Neural progenitor cell (in vitro differentiated cells): Measurements from ENCODE around the gene UVSSA. TPM values are rescaled to one million over a fixed set of nuclear protein-coding genes. Genes with fewer than 3 reads are reported as not detected.

ENCODE experiments used
- DNase-seq: peaks from one replicate; pipeline ENCODE4 v3.0.0-alpha.2; 2016; ENCODE audit warnings: low spot score
- H2AFZ ChIP-seq: fragments of 200-600 bp; sonication (generic); replicated peaks from 2 replicates; pipeline ENCODE4 v1.6.1; 2016; ENCODE audit warnings: antibody characterized with exemption
- H3F3A ChIP-seq: fragments of 200-600 bp; sonication (generic); 2 replicates; pipeline ENCODE4 v1.6.1; 2016; ENCODE audit warnings: antibody characterized with exemption, low read depth
- H3K27ac ChIP-seq: fragments of 200-600 bp; sonication (generic); 2 replicates; pipeline ENCODE4 v1.5.1; 2016; ENCODE audit warnings: mild to moderate bottlenecking
- H3K27me3 ChIP-seq: fragments of 200-600 bp; sonication (generic); 2 replicates; pipeline ENCODE4 v1.6.1; 2016; ENCODE audit warnings: mild to moderate bottlenecking, moderate library complexity
- H3K36me3 ChIP-seq: fragments of 200-600 bp; sonication (generic); 2 replicates; pipeline ENCODE4 v1.5.1; 2016
- H3K4me1 ChIP-seq: fragments of 200-600 bp; sonication (generic); 2 replicates; pipeline ENCODE4 v1.6.1; 2016; ENCODE audit warnings: mixed run types
- H3K4me2 ChIP-seq: fragments of 200-600 bp; sonication (generic); 2 replicates; pipeline ENCODE4 v1.6.1; 2016
- H3K4me3 ChIP-seq: fragments of 200-600 bp; sonication (generic); 2 replicates; pipeline ENCODE4 v1.5.1; 2016
- H3K79me2 ChIP-seq: fragments of 200-600 bp; sonication (generic); 2 replicates; pipeline ENCODE4 v1.6.1; 2016; ENCODE audit warnings: low read depth
- H3K9ac ChIP-seq: fragments of 200-600 bp; sonication (generic); 2 replicates; pipeline ENCODE4 v1.6.1; 2016
- H3K9me3 ChIP-seq: fragments of 200-600 bp; sonication (generic); 2 replicates; pipeline ENCODE4 v1.5.1; 2016; ENCODE audit warnings: low read depth
- H4K20me1 ChIP-seq: fragments of 200-600 bp; sonication (generic); 2 replicates; pipeline ENCODE4 v1.6.1; 2016; ENCODE audit warnings: low read depth
- H3K27ac Mint-ChIP-seq: 3 replicates; pipeline ENCODE4 v1.8.0; 2021; ENCODE audit warnings: mixed read lengths
- H3K27me3 Mint-ChIP-seq: 2 replicates; pipeline ENCODE4 v1.8.0; 2022; ENCODE audit warnings: low read depth, mild to moderate bottlenecking, inconsistent platforms, moderate library complexity, mixed read lengths; ENCODE audit not compliant: insufficient read depth
- H3K36me3 Mint-ChIP-seq: 3 replicates; pipeline ENCODE4 v1.8.0; 2021; ENCODE audit warnings: mixed read lengths
- H3K4me1 Mint-ChIP-seq: 3 replicates; pipeline ENCODE4 v1.8.0; 2021; ENCODE audit warnings: mixed read lengths
- H3K4me3 Mint-ChIP-seq: 3 replicates; pipeline ENCODE4 v1.8.0; 2021; ENCODE audit warnings: mild to moderate bottlenecking, moderate library complexity, mixed read lengths
- H3K9me3 Mint-ChIP-seq: 3 replicates; pipeline ENCODE4 v1.8.0; 2020; ENCODE audit warnings: mixed read lengths
- EZH2 ChIP-seq: fragments of 200-600 bp; sonication (generic); IDR thresholded peaks from 2 replicates; pipeline ENCODE4 v1.6.1; 2017; ENCODE audit warnings: antibody characterized with exemption, mild to moderate bottlenecking, moderate library complexity
- EZH2phosphoT487 ChIP-seq: fragments of 200-600 bp; sonication (generic); IDR thresholded peaks from 2 replicates; pipeline ENCODE4 v1.6.1; 2017; ENCODE audit warnings: antibody characterized with exemption
- total RNA-seq: library from RNA; depleted of rRNA; stranded (reverse); fragments of >200 nt; gene quantifications from 2 replicates; pipeline ENCODE4 v1.2.3, GENCODE V29; 2015; ENCODE audit warnings: low replicate concordance
- TF ChIP-seq, protein P1 (sequence below): fragments of 200-600 bp; sonication (generic); IDR thresholded peaks from 2 replicates; pipeline ENCODE4 v1.5.1; 2017; ENCODE audit warnings: antibody characterized with exemption, mild to moderate bottlenecking

UVSSA gene
- total RNA-seq, 1 donor from 2014 or later: 10.9 TPM

DNA sequence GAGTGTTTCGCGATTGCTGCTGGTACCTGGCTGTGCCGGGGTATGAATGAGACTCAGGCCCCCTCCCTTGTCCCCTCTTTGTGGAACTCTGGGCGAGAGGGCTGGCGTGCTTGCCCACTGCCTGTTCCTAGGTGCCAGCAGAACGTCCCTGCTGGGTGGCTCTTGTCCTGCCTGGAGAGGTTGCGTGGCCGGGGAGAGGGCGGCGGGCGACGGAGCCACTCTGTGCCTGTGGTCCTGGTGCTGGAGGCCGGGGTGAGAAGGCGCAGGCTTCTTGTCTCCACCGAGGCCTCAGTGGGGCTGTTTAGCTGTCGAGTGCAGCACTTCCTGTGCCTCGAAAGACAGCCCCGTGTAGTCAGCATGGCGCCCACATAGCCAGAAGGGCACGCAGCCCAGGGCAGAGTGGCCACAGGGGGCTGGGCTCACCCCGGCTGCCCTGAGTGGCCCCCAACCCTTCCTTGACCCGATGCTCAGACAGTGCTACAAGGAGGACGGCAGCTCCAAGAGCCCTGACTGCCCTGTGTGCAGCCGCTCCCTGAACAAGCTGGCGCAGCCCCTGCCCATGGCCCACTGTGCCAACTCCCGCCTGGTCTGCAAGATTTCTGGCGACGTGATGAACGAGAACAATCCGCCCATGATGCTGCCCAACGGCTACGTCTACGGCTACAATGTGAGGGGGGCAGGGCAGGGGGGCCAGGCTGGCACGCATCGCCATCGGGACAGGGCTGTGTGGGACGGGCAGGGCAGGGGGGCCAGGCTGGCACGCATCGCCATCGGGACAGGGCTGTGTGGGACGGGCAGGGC, 8.9 kb upstream of the UVSSA start:
- H3K27ac Mint-ChIP-seq: no peak overlapping the region
- H4K20me1 ChIP-seq: no peaks in the 10 kb centered on the region
- no peak overlapping the region for H3K9ac ChIP-seq
- H3K27me3 Mint-ChIP-seq: peaks cover 13% of the 10 kb centered on the region
- peak overlapping the region; percentile 17 for H3K4me3 Mint-ChIP-seq
- H3F3A ChIP-seq: peaks cover 5% of the 10 kb centered on the region
- TF ChIP-seq EZH2phosphoT487: no peak
- no peak for TF ChIP-seq EZH2
- TF ChIP-seq, protein P1, sequence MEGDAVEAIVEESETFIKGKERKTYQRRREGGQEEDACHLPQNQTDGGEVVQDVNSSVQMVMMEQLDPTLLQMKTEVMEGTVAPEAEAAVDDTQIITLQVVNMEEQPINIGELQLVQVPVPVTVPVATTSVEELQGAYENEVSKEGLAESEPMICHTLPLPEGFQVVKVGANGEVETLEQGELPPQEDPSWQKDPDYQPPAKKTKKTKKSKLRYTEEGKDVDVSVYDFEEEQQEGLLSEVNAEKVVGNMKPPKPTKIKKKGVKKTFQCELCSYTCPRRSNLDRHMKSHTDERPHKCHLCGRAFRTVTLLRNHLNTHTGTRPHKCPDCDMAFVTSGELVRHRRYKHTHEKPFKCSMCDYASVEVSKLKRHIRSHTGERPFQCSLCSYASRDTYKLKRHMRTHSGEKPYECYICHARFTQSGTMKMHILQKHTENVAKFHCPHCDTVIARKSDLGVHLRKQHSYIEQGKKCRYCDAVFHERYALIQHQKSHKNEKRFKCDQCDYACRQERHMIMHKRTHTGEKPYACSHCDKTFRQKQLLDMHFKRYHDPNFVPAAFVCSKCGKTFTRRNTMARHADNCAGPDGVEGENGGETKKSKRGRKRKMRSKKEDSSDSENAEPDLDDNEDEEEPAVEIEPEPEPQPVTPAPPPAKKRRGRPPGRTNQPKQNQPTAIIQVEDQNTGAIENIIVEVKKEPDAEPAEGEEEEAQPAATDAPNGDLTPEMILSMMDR: no peak
- peaks cover 51% of the 10 kb centered on the region for H3K36me3 Mint-ChIP-seq
- no peak overlapping the region for H3K4me2 ChIP-seq
- peaks cover 5% of the 10 kb centered on the region for H3K9me3 Mint-ChIP-seq
- H3K9me3 ChIP-seq: no peaks in the 10 kb centered on the region
- no peak overlapping the region for H3K4me3 ChIP-seq
- no peaks in the 10 kb centered on the region for H3K79me2 ChIP-seq
- H2AFZ ChIP-seq: no peak overlapping the region
- DNase-seq: no peak
- H3K36me3 ChIP-seq: no peaks in the 10 kb centered on the region
- no peak overlapping the region for H3K27ac ChIP-seq
- no peaks in the 10 kb centered on the region for H3K4me1 ChIP-seq
- no peaks in the 10 kb centered on the region for H3K27me3 ChIP-seq
- H3K4me1 Mint-ChIP-seq: peaks cover 2% of the 10 kb centered on the region

DNA sequence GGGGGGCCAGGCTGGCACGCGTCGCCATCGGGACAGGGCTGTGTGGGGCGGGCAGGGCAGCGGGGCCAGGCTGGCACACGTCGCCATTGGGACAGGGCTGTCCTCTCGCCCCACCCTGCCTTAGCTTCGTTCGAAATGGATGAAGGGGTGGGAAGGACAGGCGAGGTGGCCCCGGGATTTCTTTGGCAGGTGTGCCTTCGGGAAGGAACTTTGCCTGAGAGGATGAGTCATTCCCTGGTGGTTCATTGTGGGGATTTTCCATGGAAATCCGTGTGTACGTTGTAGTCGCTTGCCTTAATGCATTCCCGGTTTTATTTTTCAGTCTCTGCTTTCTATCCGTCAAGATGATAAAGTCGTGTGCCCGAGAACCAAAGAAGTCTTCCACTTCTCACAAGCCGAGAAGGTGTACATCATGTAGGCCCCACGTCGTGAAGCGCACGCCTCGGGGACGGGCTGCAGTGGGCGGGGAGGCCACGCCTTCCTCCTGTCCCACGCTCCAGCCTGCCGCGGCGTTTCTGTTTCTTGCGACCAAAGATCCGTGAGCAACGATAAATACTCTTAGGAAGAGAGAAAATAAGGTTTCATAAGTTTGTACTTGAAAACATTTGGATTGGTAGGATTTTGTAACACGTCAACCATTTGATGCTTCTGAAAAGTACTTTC, 8.1 kb upstream of the UVSSA start:
- peaks cover 13% of the 10 kb centered on the region for H3K27me3 Mint-ChIP-seq
- peaks cover 5% of the 10 kb centered on the region for H3K9me3 Mint-ChIP-seq
- H3K27ac ChIP-seq: no peak overlapping the region
- H3K27ac Mint-ChIP-seq: peak overlapping the region; percentile 9
- no peaks in the 10 kb centered on the region for H4K20me1 ChIP-seq
- no peak overlapping the region for H3K4me3 ChIP-seq
- H3K9me3 ChIP-seq: no peaks in the 10 kb centered on the region
- H3K36me3 Mint-ChIP-seq: peaks cover 53% of the 10 kb centered on the region
- H3K36me3 ChIP-seq: no peaks in the 10 kb centered on the region
- H3K27me3 ChIP-seq: no peaks in the 10 kb centered on the region
- H3K4me3 Mint-ChIP-seq: peak overlapping the region; percentile 69
- H3K4me1 ChIP-seq: no peaks in the 10 kb centered on the region
- no peak overlapping the region for H2AFZ ChIP-seq
- peaks cover 5% of the 10 kb centered on the region for H3K4me1 Mint-ChIP-seq
- TF ChIP-seq EZH2phosphoT487 (no peak), EZH2 (no peak)
- TF ChIP-seq, protein P1: no peak
- no peak overlapping the region for H3K9ac ChIP-seq
- H3K4me2 ChIP-seq: no peak overlapping the region
- H3K79me2 ChIP-seq: no peaks in the 10 kb centered on the region
- no peak for DNase-seq
- H3F3A ChIP-seq: peaks cover 10% of the 10 kb centered on the region

GRCh38 chr4:1339489-1339888, 7.5 kb upstream of the UVSSA start:
- Histone ChIP-seq H3K27ac (no peak overlapping the region), H3K4me3 (no peak overlapping the region), H3F3A (peaks cover 12% of the 10 kb centered on the region), H3K79me2 (no peaks in the 10 kb centered on the region), H3K4me1 (no peaks in the 10 kb centered on the region), H3K9ac (no peak overlapping the region), H4K20me1 (no peaks in the 10 kb centered on the region), H3K36me3 (no peaks in the 10 kb centered on the region), H3K9me3 (no peaks in the 10 kb centered on the region), H3K4me2 (no peak overlapping the region), H3K27me3 (no peaks in the 10 kb centered on the region), H2AFZ (no peak overlapping the region)
- H3K4me1 Mint-ChIP-seq: peaks cover 6% of the 10 kb centered on the region
- TF ChIP-seq, protein P1: no peak
- TF ChIP-seq EZH2 (no peak), EZH2phosphoT487 (no peak)
- no peak for DNase-seq
- peaks cover 13% of the 10 kb centered on the region for H3K27me3 Mint-ChIP-seq
- H3K27ac Mint-ChIP-seq: no peak overlapping the region
- no peak overlapping the region for H3K4me3 Mint-ChIP-seq
- H3K36me3 Mint-ChIP-seq: peaks cover 54% of the 10 kb centered on the region
- H3K9me3 Mint-ChIP-seq: peaks cover 6% of the 10 kb centered on the region
